GM18511 (cell line): Measurements from ENCODE around the gene FBRSL1.

ENCODE experiments used
- ATAC-seq: cut with Tn5 transposase; IDR thresholded peaks from one replicate; pipeline ENCODE4 v1.9.1; 2021; ENCODE audit warnings: mild to moderate bottlenecking, moderate library complexity; ENCODE audit not compliant: unreplicated experiment

The FBRSL1 gene

GRCh38 chr12:132482771-132483170, 7.2 kb upstream of the FBRSL1 start:
- no peak for ATAC-seq

GRCh38 chr12:132483208-132483607, 6.7 kb upstream of the FBRSL1 start:
- ATAC-seq: no peak

GRCh38 chr12:132483612-132484011, 6.3 kb upstream of the FBRSL1 start:
- no peak for ATAC-seq

GRCh38 chr12:132484183-132484890, 5.6 kb upstream of the FBRSL1 start:
- no peak for ATAC-seq

- ATAC-seq: no peak
These were observed 5.0 kb upstream of the FBRSL1 start for GRCh38 chr12:132484891-132485441.

GRCh38 chr12:132485619-132486018, 4.3 kb upstream of the FBRSL1 start:
- no peak for ATAC-seq

GRCh38 chr12:132486168-132486567, 3.8 kb upstream of the FBRSL1 start:
- ATAC-seq: no peak

- ATAC-seq: no peak
These were observed 3.4 kb upstream of the FBRSL1 start for GRCh38 chr12:132486576-132486975.

- ATAC-seq: no peak
These were observed 2.6 kb upstream of the FBRSL1 start for GRCh38 chr12:132487311-132487741.

GRCh38 chr12:132488127-132489077, 1.5 kb upstream of the FBRSL1 start:
- ATAC-seq: no peak

- ATAC-seq: peak; percentile 42
These were observed 811 bp upstream of the FBRSL1 start for GRCh38 chr12:132489078-132489601.

GRCh38 chr12:132490422-132491137, 629 bp downstream of the FBRSL1 start:
- ATAC-seq: no peak

- no peak for ATAC-seq
These were observed 1.2 kb downstream of the FBRSL1 start for GRCh38 chr12:132491138-132491663.

GRCh38 chr12:132491761-132492378, 1.9 kb downstream of the FBRSL1 start:
- no peak for ATAC-seq

GRCh38 chr12:132492522-132492921, 2.6 kb downstream of the FBRSL1 start:
- peak; percentile 41 for ATAC-seq

GRCh38 chr12:132492951-132493350, 3.0 kb downstream of the FBRSL1 start:
- no peak for ATAC-seq

- ATAC-seq: no peak
These were observed 3.7 kb downstream of the FBRSL1 start for GRCh38 chr12:132493482-132494178.

- ATAC-seq: no peak
These were observed 4.6 kb downstream of the FBRSL1 start for GRCh38 chr12:132494294-132495164.

- ATAC-seq: no peak
These were observed 5.2 kb downstream of the FBRSL1 start for GRCh38 chr12:132495165-132495544.
